Measurements from ENCODE around the gene FYB1. TPM values are rescaled to one million over a fixed set of nuclear protein-coding genes. Genes with fewer than 3 reads are reported as not detected.

The FYB1 gene
- total RNA-seq, 1 experiment from 2014 or later: not detected

DNA sequence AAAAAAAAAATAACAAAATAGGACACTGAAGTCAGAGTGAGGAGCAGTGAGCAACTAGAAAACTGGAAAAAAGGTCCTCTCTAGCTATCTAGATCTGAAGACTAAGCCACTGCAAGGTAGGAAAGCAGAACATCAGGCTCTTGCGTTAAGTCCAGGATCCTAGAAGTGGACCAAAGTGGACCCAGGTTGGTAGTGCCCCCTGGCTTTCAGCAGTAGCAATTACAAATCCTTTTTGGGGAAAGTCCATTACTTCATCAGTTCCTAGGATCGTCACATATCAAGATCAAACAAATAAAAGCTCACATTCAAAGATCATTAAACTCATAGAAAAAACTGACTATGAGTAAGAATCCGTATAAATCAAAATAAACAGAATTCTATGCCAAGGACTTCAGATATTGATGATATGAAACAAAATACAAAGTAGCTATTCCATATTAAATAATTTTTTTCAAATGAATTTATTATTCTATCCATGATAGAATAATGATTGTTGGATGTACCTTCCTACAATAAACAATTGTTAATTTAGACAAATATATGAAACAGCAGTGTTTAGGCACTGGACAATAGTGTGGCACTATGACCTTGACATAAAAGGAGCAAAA lies 138.7 kb downstream of the FYB1 start:
- DNase-seq (ENCODE audit: low read depth): peak; percentile 26

DNA sequence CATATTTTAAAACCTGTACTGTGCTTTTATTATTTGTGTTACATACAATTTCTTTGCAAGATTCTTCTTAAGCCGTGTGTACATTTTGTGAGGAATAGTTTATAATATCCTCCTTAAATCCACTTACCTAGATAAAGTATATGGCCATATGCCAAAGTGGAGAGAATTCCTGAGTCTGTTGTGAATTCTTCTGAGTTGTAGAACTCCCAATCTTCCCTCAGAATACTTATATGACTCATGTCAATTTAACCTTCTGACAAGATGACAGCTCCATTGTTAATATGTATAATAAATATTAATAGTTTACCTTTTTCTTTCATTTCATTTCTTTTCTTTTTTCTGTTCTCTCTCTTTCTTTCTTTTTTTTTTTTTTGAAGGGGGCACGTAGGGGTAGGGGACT lies 139.2 kb downstream of the FYB1 start:
- DNase-seq (ENCODE audit: low read depth): no peak

DNA sequence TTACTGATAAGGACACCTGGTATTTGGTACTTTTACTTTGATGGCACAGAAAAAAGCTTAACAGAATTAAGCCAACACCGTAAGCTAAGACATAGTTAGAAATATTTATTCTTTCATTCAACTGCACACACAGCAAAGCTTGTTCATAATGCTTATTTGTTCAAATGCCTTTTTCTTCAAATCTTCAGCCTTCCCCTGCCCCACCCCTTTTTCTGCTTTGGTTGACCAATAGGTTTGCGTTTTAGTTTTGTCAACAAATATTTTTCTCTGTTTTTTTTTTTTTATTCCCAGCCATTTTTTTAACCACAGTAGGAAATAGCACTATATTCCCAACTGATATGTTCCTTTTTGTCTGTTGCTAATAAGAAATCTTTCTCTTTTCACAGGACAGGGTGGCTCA lies 140.2 kb downstream of the FYB1 start:
- no peak for DNase-seq (ENCODE audit: low read depth)

DNA sequence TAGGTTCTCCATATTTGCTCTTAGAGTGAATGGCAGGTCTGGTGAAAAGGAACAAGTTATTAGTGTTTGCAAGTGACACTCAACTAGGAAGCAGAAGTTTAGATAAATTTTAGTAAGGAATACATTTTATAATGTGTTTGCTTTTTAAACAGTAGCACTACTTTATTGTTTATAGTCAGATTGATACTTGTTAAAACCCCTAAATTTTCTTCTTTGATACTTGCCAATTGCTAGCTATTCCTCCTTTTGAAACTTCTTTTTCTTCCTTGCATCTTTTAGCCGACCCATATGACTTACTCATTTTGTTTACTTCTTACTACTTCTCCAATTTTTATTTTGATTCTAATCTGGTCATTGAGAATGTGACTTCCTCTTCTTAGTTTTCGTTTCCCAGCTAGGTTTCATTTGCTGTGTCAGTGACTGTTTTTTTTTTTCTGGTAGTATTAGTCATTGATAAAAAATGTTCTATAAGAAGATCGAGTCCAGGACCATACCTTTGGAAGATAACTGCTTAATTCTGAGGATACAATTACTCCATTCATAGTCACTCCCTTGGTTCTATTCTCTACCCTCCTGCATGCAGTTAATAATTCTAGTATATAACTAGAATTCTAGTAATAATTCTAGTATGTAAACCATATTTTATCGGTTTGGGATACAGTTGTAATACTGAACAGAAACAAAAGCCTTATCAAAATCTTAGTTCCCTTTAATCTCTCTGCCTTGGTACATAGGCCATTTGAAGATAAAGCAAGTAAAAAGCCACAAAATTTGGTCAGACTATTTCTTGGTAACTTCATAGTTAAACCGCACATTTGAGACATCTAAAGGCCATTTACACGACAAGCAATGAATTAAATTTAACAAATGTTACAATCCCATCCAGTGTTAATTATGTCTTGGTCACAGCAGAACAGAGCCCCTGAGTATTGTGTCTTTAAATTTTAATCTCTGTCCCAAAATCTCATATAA lies 142.3 kb downstream of the FYB1 start:
- DNase-seq (ENCODE audit: low read depth): peak; percentile 17

DNA sequence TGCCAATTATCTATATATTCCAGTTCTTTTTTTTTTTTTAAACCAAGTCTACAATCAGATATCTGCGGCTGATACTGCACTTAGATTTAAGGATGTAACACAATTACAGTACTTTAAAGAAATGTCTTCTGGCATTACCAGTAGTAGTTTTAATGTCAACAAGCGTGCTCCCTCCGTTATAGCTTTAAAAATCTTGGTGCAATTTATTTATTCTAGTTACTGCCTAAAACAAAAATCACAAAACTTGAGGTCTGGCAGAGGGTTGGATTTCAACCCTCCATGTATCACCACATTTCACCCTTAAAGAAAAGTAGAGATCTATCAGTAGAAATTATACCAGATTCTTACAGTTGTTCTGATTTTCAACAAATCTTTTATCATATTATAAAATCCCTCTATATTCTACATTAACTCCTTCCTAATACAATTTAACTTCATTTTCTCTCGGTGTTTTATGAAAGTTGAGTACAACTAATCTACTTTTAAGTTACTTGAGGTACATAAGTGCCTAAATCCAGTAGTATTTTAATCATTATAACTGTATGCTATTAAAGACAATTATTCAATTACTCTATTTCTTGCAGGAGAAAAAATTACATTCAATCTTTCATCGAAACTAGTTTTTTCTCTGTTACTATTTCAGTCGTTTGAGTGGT lies 143.1 kb downstream of the FYB1 start:
- DNase-seq (ENCODE audit: low read depth): no peak

DNA sequence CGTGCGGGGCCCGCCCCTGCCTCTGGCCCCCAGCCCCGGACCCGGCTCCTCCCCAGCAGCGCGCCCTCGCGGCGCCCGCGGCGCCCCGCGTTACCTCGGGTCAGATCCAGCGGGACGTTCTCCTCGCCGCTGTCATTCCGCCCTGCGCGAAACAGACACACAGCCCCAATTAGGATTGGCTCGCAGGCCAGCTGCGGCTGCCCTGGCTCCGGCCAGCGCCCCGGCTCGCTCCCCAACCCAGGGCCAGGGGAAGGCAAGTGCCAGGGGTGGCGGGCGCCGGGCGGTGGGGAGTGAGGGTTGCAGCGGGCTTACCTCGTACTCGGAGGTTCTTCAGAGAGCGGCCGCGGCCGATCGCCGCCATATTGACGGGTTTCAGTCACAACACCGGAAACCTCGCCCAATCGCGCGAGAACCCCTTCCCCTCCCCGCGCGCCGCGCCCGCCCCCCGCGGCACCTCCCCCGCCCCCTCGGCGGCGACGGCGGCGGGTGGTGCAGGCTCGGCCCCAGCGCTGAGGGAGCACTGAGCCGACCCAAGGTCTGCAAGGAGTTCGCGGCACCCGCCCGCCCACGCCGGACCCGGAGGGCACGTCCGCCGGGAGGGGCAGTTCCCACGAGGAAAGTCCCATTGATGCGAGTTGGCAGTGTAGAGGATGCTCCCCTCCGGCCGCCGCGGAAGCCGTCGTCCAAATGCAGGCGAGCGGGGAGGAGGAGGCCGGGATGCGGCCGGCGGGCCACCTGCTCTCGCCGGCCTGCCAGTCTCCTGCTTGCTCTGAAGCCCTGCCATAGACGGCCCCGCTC lies 145.1 kb downstream of the FYB1 start, which contains the start of gene RICTOR:
RICTOR (minus strand) TSS at position 383 of the 798 bp plus-strand sequence; CDS start at position 361, 22 bp downstream.
- peak; percentile 92 for DNase-seq (ENCODE audit: low read depth)

DNA sequence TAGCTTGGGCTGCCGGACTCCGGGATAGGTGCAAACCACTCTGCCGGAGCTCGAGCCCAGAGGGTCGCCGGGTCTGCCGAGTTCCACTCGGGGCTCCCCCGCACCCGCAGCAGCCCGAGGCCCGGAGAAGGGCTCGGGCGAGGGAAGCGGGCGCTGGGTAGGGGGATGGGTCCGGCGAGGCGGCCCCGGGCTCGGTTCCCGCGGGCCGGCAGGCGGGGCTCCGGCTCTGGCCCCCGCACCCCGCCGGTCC lies 145.7 kb downstream of the FYB1 start:
- DNase-seq (ENCODE audit: low read depth): no peak

DNA sequence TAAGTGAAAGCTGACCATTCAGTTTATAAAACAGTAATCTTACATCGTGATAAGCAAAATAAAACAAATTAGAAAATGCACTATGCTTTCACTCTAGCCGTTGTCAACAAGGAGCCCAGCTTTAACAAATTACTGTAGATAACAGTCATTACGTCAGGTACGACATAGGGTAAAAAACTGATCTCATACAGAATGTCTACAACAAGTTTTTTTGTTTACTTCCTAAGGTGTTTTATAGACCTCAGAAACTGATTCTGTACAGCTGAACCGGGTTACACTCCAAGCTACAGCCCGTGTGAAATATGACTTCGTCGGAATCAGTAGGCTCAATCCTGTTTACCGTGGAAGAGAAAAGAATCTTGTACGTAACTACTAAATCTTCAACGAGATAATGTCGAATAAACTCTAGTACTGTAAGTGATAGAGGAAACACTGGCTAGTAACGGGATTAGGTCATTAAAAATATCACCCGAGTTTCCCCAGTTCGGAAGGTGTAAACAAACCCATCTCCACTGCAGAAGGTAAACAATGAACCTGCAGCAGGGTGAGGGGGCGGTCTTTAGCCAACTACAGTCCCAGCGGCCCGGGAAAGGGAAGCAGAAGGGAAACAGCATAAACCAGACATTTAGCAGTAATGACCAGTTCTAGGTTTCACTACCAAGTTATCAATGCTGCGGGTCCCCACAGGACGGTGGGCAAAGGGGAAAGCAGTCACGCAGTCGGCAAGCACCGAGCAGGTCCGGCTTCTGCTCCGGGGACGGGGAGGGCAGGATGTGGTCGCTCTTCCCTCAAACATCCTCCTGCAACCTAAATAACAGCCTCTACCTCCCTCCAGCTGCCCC lies 146.2 kb downstream of the FYB1 start:
- peak; percentile 53 for DNase-seq (ENCODE audit: low read depth)

DNA sequence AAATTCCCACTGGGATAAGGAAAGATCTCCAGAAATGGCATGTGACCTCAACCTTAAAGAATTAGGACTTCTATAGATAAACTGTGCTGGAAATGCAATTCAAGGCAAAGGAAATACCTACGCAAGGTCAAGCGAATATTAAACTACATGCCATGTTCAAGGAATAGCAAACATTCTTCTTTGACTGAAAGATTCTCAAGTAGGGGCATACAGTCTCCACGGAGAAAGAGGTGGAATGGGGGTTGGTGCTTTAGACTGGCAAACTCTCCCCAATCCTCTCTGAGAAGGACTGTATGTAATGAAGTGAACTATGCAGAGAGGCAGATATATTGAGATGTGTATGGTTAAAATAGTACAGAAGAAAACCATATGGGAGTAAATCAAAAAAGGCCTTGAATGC lies 151.3 kb downstream of the FYB1 start:
- DNase-seq (ENCODE audit: low read depth): no peak

DNA sequence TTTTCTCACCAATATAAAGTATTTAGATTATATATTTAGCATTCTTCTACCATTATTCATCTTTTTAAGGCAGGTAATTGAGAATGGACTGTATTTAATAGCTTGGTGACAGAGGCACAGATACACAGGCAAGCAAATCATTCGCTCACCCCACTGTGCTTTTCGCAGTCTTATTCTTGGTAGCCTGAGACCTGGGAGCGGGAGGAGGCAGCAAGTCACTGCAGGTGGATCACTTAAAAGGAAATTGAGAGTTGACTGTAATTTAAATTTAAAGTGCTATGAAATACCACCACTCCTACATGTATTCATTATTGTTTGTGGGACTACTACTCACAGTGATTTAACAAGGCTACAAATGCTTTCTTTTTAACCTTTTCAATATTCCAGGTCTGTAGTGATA lies 154.9 kb downstream of the FYB1 start:
- DNase-seq (ENCODE audit: low read depth): no peak

DNA sequence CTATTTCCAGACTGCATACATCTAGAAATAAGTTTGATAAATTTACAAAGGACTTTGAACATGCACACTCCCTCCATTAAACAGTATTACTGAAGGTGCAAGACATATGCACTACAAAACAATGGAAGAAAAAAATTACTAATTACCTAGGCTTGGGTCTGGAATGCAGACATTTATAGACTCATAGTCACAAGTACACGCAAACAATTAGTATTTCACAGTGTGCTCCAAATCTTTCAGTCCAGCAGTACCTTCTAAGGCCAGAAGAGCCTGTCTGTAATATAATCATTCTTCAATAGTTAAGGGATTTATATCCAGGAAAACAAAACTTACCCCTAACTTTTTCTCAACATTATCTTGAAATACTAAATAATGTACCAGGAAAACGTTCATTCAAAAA lies 156.3 kb downstream of the FYB1 start:
- no peak for DNase-seq (ENCODE audit: low read depth)

DNA sequence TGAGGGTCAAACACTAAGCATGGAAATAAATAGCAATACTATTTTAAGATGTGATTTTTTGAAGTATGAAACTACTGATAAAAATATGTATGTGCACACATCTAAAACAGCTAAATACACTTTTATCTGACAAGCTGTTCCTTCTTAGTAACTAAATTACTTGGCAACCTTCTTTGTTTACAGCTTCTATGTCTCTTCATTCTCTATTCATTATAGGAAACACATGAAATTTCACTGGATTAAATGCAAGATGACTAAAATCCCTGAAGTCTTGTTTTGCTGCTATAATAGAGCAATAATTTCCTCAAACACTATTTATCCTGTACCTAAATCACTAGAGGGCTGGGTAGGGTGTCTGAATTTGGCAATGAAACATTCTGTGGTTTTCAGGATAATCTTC lies 156.8 kb downstream of the FYB1 start:
- no peak for DNase-seq (ENCODE audit: low read depth)

DNA sequence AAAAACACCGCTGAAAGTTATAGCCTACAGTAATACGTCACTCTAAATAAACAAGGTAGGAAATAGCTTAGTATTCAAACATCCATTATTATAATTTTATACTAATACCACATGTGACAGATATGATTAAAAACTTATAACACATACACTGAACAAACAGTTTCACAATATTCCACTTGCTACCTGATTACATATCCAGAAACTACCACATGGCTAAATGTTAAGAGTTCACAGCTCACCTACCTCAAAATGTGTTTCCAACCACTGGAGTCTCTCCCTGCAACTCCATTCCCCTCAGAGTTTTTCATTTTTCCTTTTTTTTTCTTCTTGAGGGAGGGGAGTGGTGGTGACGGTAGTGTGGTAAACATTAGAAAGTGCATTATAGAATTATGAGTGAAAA lies 157.3 kb downstream of the FYB1 start:
- no peak for DNase-seq (ENCODE audit: low read depth)

DNA sequence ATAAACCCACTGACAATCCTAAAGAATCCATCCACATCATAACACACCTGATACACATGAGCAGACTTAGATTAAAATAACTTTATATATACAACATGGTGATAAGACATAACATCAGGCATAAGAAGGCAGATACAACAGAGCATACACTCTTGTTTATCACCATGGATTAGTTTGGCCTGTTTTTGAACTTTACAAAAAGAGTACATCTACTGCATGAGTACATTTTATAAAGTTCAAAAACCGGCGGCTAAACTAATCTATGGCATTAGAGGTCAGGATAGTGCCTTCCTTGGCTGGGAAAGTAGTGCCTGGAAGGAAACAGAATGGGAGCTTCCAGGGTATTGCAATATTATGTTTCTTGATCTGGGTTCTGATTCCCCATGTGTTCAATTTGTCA lies 160.3 kb downstream of the FYB1 start:
- no peak for DNase-seq (ENCODE audit: low read depth)

DNA sequence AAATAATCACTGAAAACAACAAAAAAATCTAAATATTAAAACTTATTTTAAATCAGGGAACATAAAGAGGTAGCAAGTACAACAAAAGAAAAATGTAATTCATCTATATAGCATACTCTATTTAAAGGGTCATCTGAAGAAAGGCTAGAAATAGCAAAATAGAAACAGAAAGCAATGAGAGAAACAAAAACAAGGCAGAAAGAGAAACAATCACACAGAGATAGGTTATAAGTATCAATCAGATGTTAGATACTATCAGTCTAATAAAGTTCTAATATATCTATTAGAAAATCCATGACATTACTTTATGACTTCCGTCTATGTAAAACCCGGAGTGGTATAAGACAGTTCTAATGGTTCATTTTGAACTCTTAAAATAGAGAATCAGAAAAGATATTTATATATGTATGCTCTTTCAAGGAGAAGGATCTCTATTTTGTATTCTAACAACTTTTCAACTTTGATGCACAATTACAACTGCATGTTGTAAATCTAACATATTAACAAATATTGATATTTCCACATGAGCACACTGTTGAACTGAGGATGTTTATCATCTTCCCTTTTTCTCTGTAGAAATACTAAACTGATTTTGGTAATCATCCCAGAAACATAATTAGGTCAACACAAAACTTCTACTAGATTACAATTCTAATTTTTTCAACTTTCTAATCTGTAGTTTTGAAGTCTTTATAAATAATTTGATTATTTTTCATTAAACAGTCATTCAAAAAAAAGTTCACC lies 161.0 kb downstream of the FYB1 start:
- no peak for DNase-seq (ENCODE audit: low read depth)

DNA sequence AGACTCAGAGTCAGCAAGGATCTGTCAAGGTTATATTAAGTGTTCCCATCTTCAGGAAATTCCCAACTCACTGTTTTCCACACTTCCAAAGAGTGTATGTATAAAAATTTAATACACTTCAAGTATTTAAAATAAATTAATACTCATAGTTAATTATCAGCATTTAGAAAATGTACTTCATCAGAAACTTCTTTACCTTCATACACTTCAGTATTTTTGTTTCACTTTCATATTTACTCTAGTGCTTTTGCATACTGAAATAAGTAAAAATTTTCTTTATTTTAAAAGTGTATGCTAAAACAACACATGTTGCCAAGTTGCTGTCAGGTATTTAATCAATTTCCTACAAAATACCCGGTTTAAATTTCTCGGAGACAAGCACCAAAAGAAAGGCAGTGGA lies 161.6 kb downstream of the FYB1 start:
- DNase-seq (ENCODE audit: low read depth): no peak

DNA sequence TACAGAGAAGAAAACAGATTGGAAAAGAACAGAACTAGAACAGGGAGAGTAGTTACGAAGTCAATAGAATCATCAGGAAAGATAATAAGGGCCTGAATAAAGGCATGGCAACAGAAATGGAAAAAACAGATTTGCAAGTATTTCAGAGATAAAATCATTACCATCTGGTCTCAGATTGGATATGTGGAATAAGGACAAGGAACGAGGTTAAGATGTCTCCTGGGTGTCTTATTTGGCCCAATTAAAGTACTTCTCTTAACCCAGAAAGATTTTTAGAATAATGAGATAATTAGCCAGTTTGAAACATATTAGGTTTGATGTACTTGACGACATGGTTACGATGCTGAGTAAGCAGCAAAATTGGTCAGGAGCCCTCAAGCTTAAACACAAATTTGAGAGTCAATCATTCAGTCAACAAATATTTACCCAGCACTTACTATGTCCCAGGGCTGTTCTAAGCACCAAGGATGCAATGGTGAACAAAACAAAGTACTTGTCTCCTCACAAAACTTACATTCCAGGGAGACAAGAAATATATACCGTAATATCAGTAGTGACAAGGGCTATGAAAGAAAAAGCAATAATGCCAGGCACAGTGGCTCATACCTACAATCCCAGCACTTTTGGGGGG lies 163.5 kb downstream of the FYB1 start:
- DNase-seq (ENCODE audit: low read depth): no peak
